Measurements from ENCODE around the gene TSPAN14. TPM values are rescaled to one million over a fixed set of nuclear protein-coding genes. Genes with fewer than 3 reads are reported as not detected.
A peak's percentile ranks its signal among the peaks of the same experiment; 100 is the strongest.

TSPAN14 gene
- total RNA-seq, 1 experiment from 2014 or later, result 46.8 TPM

- no peaks in the 10 kb centered on the region for H3K23me2 ChIP-seq (ENCODE audit: insufficient read length, low read depth, low read length, poor library complexity, severe bottlenecking)
- H3K79me1 ChIP-seq (ENCODE audit: insufficient read depth, low read depth, low read length, poor library complexity, severe bottlenecking), result no peaks in the 10 kb centered on the region
- no peak overlapping the region for H3K14ac ChIP-seq (ENCODE audit: insufficient read depth, low read length)
- Mint-ChIP-seq H3K27me3 (ENCODE audit: low read depth) (no peaks in the 10 kb centered on the region), H3K4me3 (no peak overlapping the region), H3K36me3 (ENCODE audit: insufficient read depth in 1 of 3, low read depth in 3 of 3) (peaks cover 6 to 18% (median 11%) of the 10 kb centered on the region in 3 experiments; a peak in 5 of 7 replicates), H3K27ac (peak overlapping the region in 1 of 3 experiments; percentile 75; a peak in 2 of 7 replicates), H3K4me1 (peaks cover 37 to 46% of the 10 kb centered on the region in 2 experiments), H3K9me3 (no peaks in the 10 kb centered on the region)
- no peak overlapping the region for H3K23ac ChIP-seq (ENCODE audit: insufficient read length, low read depth, low read length)
- no peak overlapping the region for H3K56ac ChIP-seq (ENCODE audit: insufficient read length, low read depth, low read length)
- peaks cover 4% of the 10 kb centered on the region; the same call in 1 of the 2 replicates for H3K4me1 ChIP-seq (ENCODE audit: insufficient read depth, low read length)
- H3K9me3 ChIP-seq (ENCODE audit: control insufficient read depth, low read depth, low read length), result no peaks in the 10 kb centered on the region
- H3T11ph ChIP-seq (ENCODE audit: low read length), result no peak overlapping the region
- H3K9ac ChIP-seq (ENCODE audit: extremely low read depth, insufficient read length, low read length), result no peak overlapping the region
- TF ChIP-seq CTCF (conservative IDR thresholded peaks at IDR 0.05), result no peak
- H3K18ac ChIP-seq (ENCODE audit: insufficient read length, low read depth, low read length), result no peak overlapping the region
- no peak overlapping the region for H2AFZ ChIP-seq (ENCODE audit: low read length)
- no peak overlapping the region for H2BK5ac ChIP-seq (ENCODE audit: insufficient read length, low read length)
- H4K20me1 ChIP-seq (ENCODE audit: control insufficient read depth, insufficient read depth, insufficient read length), result no peaks in the 10 kb centered on the region
- H3K4me2 ChIP-seq (ENCODE audit: insufficient read depth, insufficient read length, low read length), result no peak overlapping the region
- H2AK5ac ChIP-seq (ENCODE audit: insufficient read length, low read length), result no peak overlapping the region
- no peak for DNase-seq
- no peak overlapping the region for H2BK12ac ChIP-seq (ENCODE audit: insufficient read length, low read depth, low read length)
- no peak overlapping the region for H4K91ac ChIP-seq (ENCODE audit: insufficient read length, low read depth, low read length)
- H3K27ac ChIP-seq (ENCODE audit: insufficient read length, low read depth, low read length), result no peak overlapping the region
- H2BK15ac ChIP-seq (ENCODE audit: low read depth, low read length), result no peak overlapping the region
- H3K27me3 ChIP-seq (ENCODE audit: insufficient read depth, low read length), result no peaks in the 10 kb centered on the region
- H4K8ac ChIP-seq (replicated peaks; ENCODE audit: insufficient read length, low read depth, low read length), result no peak overlapping the region
- no peaks in the 10 kb centered on the region for H3K79me2 ChIP-seq (ENCODE audit: insufficient read depth, low read length)
- H2BK20ac ChIP-seq (ENCODE audit: low read depth, low read length, poor library complexity, severe bottlenecking), result no peak overlapping the region
- H3K4ac ChIP-seq (ENCODE audit: low read depth, low read length), result no peak overlapping the region
- H2BK120ac ChIP-seq (ENCODE audit: low read depth, low read length, poor library complexity, severe bottlenecking), result no peak overlapping the region
- no CpG with 5 or more reads among the region's 5 CpGs for WGBS (ENCODE audit: extremely low coverage, insufficient read length, low lambda C conversion rate)
- no peak overlapping the region for H4K5ac ChIP-seq (ENCODE audit: insufficient read length, low read depth, low read length)
Measured at GRCh38 chr10:80504897-80505465, 50.9 kb downstream of the TSPAN14 start.
